Stimulated activated CD8-positive, alpha-beta memory T cell treated with anti-CD3 and anti-CD28 coated beads, Interleukin-7, amount 100 ng/mL, for 48 hours (primary cell): ENCODE results near the gene MID1.

Experiments
- DNase-seq, 2 donors: peaks; one replicate each; pipeline ENCODE4 v3.0.0-alpha.2; 2020; ENCODE audit warnings: low read depth in 1 of 2; ENCODE audit errors: extremely low read depth in 1 of 2

MID1 gene, protein sequence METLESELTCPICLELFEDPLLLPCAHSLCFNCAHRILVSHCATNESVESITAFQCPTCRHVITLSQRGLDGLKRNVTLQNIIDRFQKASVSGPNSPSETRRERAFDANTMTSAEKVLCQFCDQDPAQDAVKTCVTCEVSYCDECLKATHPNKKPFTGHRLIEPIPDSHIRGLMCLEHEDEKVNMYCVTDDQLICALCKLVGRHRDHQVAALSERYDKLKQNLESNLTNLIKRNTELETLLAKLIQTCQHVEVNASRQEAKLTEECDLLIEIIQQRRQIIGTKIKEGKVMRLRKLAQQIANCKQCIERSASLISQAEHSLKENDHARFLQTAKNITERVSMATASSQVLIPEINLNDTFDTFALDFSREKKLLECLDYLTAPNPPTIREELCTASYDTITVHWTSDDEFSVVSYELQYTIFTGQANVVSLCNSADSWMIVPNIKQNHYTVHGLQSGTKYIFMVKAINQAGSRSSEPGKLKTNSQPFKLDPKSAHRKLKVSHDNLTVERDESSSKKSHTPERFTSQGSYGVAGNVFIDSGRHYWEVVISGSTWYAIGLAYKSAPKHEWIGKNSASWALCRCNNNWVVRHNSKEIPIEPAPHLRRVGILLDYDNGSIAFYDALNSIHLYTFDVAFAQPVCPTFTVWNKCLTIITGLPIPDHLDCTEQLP

GRCh38 chrX:10620121-10620699 is at the start of gene MID1:
Gene MID1, minus strand, starts transcription at chrX:10620585. Its CDS starts 53,038 bp downstream, at chrX:10567547.
- no peak for DNase-seq

DNA sequence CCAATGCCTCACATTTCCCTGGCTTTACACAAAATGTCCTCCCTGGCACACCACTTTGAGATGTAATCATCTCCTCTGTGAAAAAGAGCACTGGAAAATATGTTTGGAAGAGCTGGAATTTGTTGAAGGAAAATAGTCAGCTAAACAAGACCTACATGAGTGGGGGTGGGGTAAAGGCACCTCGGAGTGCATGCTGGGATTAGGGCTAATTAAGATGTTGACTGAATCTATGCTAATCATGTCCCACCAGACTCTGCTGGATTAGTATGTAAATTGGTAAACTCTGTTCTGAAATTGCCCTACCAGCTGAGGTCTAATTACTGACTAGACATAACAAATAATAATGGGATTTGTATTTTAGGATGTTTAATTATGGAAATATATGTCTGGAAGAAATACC is 46.8 kb upstream of the MID1 start:
- no peak for DNase-seq

DNA sequence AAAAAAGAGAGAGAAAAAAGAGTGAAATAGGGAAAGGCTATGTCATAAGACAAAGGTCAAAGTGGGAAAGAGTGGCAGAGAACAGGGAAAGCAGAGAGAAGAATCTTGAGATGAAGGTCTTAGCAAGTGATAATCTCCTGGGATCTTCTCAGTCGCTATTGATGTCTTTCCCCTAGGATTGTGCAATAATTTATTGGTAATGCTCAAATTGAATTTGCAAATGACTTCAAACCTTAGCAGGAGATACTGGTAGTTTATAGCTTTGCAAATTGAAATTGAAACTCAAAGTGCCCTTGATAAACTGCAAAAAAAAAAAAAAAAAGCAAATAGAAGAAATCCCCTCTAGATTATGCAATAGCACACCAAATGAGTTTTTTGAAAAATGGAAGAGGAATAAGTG is 45.7 kb upstream of the MID1 start:
- no peak for DNase-seq

DNA sequence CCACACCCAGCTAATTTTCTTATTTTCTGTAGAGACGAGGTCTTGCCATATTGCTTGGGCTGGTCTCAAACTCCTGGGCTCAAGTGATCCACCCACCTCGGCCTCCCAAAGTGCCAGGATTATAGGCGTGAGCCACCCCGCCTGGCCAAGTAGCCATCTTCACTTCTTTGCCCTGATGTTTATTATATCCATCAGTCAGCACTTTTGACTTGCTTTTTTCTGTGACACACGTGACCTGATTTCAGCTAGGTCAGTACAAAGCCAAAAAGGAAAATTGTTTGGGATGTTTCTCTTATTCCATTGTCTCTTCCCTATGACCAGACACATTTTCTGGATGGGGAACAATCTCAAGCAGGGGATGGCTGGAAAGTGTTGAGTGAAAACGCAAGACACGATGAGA is 45.3 kb upstream of the MID1 start:
- no peak for DNase-seq

- DNase-seq: no peak
Measured at GRCh38 chrX:10660171-10660570, 39.8 kb upstream of the MID1 start.

GRCh38 chrX:10656214-10656613 is 35.8 kb upstream of the MID1 start:
- no peak for DNase-seq

GRCh38 chrX:10654960-10655359 is 34.6 kb upstream of the MID1 start:
- DNase-seq: no peak

GRCh38 chrX:10653302-10653701 is 32.9 kb upstream of the MID1 start:
- DNase-seq: no peak

- DNase-seq: no peak
Measured at GRCh38 chrX:10649265-10649664, 28.9 kb upstream of the MID1 start.

GRCh38 chrX:10648614-10649013 is 28.2 kb upstream of the MID1 start:
- no peak for DNase-seq

- no peak for DNase-seq
Measured at GRCh38 chrX:10636851-10637250, 16.5 kb upstream of the MID1 start.

DNA sequence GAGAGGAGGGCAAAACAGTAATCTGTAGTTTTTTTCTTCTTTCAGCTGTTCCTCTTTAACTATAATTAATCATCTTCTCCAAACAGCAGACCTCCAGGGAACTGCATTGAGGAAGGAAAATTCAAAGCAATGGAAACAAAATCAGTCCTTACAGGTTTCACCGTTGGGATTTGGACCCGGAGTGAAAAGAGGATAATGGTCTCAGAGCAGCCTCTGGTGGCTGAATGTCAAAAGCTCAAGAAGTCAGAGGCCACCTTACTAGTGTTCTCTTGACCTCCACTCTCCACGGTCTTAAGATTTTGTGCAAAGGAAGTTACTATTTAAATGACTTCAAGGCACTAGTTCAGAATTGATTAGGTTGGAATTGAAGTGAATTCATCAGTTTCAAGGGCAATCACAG is 16.0 kb upstream of the MID1 start:
- DNase-seq: no peak

DNA sequence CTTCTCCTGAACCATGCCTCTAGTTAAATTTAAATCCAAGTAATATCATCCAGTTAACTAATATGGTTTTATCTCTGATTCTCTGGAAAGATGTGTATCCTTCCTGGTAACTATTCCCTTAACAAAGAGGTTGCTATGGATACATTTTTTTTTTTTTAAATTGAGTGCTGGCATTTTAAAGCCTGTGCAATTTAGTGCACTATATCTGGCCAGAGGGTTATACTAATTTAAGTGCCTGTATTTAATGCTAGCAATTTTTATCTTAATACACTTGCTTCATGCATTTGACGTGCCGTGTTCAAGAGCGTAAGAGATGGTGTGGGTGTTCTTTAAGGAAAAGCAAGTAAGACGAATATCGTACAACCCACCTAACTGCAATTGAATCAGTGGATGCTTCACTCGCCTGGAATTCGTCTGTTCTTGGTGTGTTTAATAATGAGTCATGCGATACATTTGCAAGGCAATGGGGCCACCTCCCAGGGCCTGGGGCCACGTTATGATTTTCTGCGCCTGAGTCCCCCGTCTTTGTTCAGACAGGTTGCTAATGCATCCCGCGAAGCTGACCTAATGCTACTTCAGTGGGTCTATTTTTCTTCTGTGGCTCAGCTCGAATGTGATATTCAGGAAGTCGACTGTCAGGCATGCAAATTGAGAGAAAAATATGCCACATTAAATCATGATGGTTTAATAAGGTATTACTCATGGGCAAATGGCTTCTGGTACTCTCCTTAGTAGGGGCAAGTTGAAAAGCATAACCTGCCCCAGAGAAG is 14.2 kb upstream of the MID1 start:
- no peak for DNase-seq

DNA sequence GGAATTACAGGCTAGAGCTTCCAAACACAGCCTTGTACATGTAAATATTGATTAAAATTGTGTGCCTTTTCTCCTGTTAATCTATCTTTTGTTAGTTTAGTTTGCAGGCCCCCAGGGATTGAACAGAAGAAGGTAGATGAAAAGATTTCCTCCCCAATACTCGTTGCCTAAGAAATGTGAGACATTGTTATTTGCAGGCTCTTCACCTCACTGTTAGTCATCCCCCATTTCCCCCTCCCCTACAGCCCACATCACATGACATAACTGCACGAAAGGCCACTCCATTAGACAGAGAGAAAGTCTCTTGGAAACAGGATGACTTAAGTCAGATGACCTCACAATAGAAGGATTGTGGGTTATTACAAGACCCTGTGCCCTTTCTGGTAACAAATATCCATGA is 13.3 kb upstream of the MID1 start:
- no peak for DNase-seq

GRCh38 chrX:10631416-10632145 is 11.2 kb upstream of the MID1 start:
- no peak for DNase-seq

- DNase-seq: no peak
Measured at GRCh38 chrX:10630320-10630719, 9.9 kb upstream of the MID1 start.

DNA sequence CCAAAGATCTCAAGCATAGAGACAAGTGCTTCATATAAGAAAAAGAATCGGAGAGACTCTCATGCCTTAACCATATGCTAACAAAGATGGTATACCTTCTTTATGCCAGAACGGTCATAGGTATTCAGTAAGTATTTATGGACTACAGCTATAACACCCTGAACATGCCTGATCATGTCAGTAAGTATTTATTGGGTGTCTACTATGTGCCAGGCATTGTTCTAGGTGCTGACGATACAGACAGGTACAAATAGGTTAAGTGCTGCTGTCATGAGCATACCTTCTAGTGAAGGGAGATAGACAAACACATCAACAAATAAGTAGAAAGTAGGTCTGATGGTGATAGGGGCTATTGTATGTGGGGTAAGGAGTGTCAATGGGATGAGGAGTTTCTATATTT is 9.5 kb upstream of the MID1 start:
- no peak for DNase-seq

- DNase-seq: no peak
Measured at GRCh38 chrX:10628906-10629305, 8.5 kb upstream of the MID1 start.

DNA sequence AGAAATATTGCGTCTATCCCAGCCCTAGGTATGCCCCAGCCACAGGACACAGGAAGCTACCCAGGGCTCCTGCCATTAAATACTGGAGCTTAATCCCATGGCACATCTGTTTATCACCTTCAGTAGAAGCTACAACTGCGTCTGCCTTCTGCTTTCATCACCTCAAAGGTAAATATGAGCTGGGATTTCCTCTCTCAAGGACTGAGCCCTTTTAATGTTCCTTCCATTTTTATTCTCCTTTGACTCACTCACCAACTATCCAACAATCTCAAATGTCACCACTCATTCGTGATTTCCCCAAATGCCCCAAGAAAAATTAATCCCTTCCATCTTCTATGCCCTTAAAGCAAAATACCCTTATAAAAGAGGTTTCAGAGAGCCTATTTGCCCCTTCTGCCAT is 1.8 kb upstream of the MID1 start:
- no peak for DNase-seq

- DNase-seq: no peak
Measured at GRCh38 chrX:10619425-10620046, 849 bp downstream of the MID1 start.
